ENCODE data around the gene SLC25A39. TPM values are rescaled to one million over a fixed set of nuclear protein-coding genes. Genes with fewer than 3 reads are reported as not detected.
A peak's percentile ranks its signal among the peaks of the same experiment; 100 is the strongest.

Gene SLC25A39
- total RNA-seq, 2 experiments from 2014 or later, result 149 to 153 TPM

DNA sequence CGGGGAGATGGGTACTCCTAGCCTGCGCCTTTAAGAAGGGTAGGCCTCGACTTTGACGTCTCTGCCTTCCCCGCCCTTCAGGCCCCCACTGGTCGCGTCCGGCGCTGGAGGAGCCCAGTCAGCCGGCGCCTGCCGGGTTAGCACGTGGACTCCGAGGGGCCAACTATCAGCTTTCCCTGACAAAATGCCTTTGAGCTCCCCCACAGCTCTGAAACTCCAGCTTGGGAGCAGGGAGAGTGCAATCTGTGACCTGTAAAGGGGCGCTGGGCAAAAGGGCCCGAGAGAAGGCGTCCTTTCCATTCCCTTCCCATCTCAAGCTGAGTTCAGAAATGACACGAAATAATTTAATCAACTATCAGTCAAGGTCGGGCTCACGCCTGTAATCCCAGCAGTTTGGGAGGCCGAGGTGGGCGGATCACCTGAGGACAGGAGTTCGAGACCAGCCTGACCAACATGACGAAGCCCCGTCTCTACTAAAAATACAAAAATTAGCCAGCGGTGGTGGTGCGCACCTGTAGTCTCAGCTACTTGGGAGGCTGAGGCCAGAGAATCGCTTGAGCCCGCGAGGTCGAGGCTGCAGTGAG lies 2.3 kb upstream of the SLC25A39 start:
- TF ChIP-seq, protein P1, sequence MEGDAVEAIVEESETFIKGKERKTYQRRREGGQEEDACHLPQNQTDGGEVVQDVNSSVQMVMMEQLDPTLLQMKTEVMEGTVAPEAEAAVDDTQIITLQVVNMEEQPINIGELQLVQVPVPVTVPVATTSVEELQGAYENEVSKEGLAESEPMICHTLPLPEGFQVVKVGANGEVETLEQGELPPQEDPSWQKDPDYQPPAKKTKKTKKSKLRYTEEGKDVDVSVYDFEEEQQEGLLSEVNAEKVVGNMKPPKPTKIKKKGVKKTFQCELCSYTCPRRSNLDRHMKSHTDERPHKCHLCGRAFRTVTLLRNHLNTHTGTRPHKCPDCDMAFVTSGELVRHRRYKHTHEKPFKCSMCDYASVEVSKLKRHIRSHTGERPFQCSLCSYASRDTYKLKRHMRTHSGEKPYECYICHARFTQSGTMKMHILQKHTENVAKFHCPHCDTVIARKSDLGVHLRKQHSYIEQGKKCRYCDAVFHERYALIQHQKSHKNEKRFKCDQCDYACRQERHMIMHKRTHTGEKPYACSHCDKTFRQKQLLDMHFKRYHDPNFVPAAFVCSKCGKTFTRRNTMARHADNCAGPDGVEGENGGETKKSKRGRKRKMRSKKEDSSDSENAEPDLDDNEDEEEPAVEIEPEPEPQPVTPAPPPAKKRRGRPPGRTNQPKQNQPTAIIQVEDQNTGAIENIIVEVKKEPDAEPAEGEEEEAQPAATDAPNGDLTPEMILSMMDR (IDR thresholded peaks at IDR 0.05), result no peak
- Mint-ChIP-seq H3K4me3 (peak overlapping the region; percentile 67), H3K27me3 (no peaks in the 10 kb centered on the region), H3K36me3 (ENCODE audit: low read depth) (peaks cover 11% of the 10 kb centered on the region), H3K4me1 (ENCODE audit: low read depth) (peaks cover 34% of the 10 kb centered on the region), H3K9me3 (no peaks in the 10 kb centered on the region), H3K27ac (peak overlapping the region; percentile 91)
- ATAC-seq (peak; percentile 71), DNase-seq (peak; percentile 95)
- intact Hi-C loops (cut with micrococcal nuclease), result loop anchor here (5.0 kb wide), 1 partner anchor 110 kb away; the partner anchor contains the start of gene UBTF
- POLR2A ChIA-PET, result interaction anchor here (0.7 to 5.3 kb wide), 6 partner anchors 19 to 141 kb away, joined by 3 to 38 read pairs (median 4); partner anchors contain the start of genes GRN and UBTF
- CTCF ChIA-PET, result interaction anchor here (0.9 to 1.2 kb wide), 6 partner anchors 18 to 122 kb away, joined by 4 to 22 read pairs (median 5); partner anchors contain the start of genes FAM171A2 and GRN

DNA sequence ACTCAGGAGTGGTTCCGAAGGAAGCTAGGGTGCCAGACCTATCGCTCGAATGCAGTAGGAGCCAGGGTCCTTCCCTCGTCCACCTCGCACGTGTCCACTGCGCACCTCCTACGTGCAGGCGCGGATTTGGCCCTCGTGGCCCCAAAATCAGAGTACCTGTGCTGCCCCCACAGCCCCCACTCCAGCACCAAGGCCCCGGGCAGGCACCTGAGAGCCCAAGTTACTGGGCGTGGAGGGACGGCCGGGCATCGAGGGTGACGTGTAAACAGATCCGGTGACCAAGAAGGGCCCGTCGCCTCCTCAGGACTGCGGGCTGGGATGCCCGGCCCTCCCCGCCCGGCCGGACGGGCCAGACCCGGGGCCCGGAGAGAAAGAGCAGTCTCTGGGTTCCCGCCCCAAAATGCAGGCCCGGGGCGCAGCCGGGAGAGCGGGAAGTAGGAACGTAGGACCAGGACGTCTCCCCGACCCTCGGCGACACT lies 492 bp downstream of the SLC25A39 start:
- ChIA-PET POLR2A (interaction anchor here (0.7 to 5.3 kb wide), 7 partner anchors 11 to 120 kb away, joined by 3 to 38 read pairs (median 5); partner anchors contain the start of gene UBTF), CTCF (interaction anchor here (0.7 to 3.6 kb wide), 5 partner anchors 14 to 120 kb away, joined by 3 to 21 read pairs (median 3); partner anchors contain the start of gene FAM171A2)
- Mint-ChIP-seq H3K9me3 (no peaks in the 10 kb centered on the region), H3K27ac (peak overlapping the region; percentile 42), H3K36me3 (ENCODE audit: low read depth) (peaks cover 23% of the 10 kb centered on the region), H3K4me1 (ENCODE audit: low read depth) (peaks cover 29% of the 10 kb centered on the region), H3K27me3 (no peaks in the 10 kb centered on the region), H3K4me3 (peak overlapping the region; percentile 85)
- ATAC-seq, result no peak
- no peak for DNase-seq
- TF ChIP-seq, protein P1 (IDR thresholded peaks at IDR 0.05), result no peak
- intact Hi-C loops (cut with micrococcal nuclease), result no loop called here

DNA sequence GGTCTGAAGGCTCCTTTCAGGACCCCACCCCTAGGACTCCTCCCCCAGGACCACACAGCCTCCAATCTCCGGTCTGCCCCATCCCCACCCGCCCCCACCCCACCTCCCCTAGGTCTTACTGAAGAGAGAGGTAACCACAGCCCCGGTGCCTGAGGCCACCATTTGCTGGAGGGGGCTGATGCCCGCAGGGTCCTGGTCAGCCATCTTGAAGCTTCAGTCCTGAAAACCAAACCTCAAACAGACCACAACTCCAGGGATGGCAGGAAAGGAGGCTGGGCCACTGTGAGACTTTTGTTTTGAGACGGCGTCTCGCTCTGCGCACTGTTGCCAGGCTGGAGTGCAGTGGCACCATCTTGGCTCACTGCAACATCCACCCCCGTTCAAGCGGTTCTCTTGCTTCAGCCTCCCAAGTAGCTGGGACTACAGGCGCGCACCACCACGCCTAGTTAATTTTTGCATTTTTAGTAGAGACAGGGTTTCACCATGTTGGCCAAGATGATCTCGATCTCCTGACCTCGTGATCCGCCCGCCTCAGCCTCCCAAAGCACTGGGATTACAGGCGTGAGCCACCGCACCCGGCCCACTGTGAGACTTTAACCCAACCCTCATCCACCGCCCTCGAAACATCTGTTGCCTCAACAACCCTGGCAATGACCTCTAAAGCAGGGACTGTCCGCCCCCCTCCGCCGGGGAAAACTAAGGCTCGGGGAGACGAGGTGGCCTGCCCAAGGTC lies 1.1 kb downstream of the SLC25A39 start:
- H3K9me3 Mint-ChIP-seq, result no peaks in the 10 kb centered on the region
- POLR2A ChIA-PET, result interaction anchor here (0.8 to 5.3 kb wide), 5 partner anchors 13 to 120 kb away, joined by 3 to 38 read pairs (median 8); partner anchors contain the start of gene UBTF
- no peaks in the 10 kb centered on the region for H3K27me3 Mint-ChIP-seq
- H3K27ac Mint-ChIP-seq, result peak overlapping the region; percentile 42
- intact Hi-C loops (cut with micrococcal nuclease), result no loop called here
- ATAC-seq (no peak), DNase-seq (no peak)
- H3K36me3 Mint-ChIP-seq (ENCODE audit: low read depth), result peaks cover 23% of the 10 kb centered on the region
- CTCF ChIA-PET, result interaction anchor here (0.7 to 3.6 kb wide), 5 partner anchors 22 to 119 kb away, joined by 3 to 21 read pairs (median 3); partner anchors contain the start of gene FAM171A2
- peaks cover 29% of the 10 kb centered on the region for H3K4me1 Mint-ChIP-seq (ENCODE audit: low read depth)
- TF ChIP-seq, protein P1 (IDR thresholded peaks at IDR 0.05), result no peak
- H3K4me3 Mint-ChIP-seq, result peak overlapping the region; percentile 85

DNA sequence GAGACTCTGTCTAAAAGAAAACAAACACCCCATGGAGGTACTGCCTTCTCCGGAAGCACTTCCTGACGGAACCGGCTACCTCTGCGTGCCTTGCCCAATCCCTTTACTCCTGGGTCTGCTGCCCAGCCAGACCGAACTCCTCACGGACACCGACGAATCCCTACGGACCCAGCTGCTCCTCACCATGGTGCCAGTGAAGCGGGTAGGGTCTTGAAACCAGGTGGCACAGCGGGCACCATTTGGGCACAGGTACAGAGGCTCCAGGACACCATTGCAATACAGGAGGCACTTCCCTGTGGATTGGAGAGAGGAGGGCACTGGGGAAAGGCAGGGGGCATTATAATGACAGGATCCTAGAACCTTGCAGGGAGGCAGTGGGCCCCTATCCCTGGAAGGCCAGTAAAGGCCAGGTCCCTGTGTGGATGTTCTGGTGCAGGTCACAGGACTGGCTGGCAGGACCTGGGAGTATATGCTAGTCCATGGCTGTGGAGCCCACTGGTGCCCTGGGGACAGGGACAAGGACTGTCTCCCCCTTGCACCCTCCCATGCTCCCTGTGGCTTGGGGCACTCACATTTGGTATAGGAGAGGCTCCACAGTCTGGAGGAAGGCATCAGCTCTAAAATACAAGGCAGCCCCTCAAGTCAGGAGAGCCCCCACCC lies 2.3 kb downstream of the SLC25A39 start:
- Mint-ChIP-seq H3K4me3 (peak overlapping the region; percentile 35), H3K27me3 (peaks cover 3% of the 10 kb centered on the region), H3K9me3 (no peaks in the 10 kb centered on the region), H3K36me3 (ENCODE audit: low read depth) (peaks cover 25% of the 10 kb centered on the region), H3K27ac (peak overlapping the region; percentile 15), H3K4me1 (ENCODE audit: low read depth) (peaks cover 24% of the 10 kb centered on the region)
- TF ChIP-seq, protein P1 (IDR thresholded peaks at IDR 0.05), result no peak
- ATAC-seq (no peak), DNase-seq (no peak)
- ChIA-PET POLR2A (interaction anchor here (2.4 to 5.3 kb wide), 2 partner anchors 102 to 112 kb away, joined by 11 to 38 read pairs; partner anchors contain the start of gene UBTF), CTCF (interaction anchor here (1.1 to 4.1 kb wide), 3 partner anchors 9 to 112 kb away, joined by 3 to 21 read pairs (median 15); no protein-coding TSS in a partner anchor)
- intact Hi-C loops (cut with micrococcal nuclease), result no loop called here
